ENCODE measurements around the gene APC2. TPM values are rescaled to one million over a fixed set of nuclear protein-coding genes. Genes with fewer than 3 reads are reported as not detected.

Gene APC2, protein sequence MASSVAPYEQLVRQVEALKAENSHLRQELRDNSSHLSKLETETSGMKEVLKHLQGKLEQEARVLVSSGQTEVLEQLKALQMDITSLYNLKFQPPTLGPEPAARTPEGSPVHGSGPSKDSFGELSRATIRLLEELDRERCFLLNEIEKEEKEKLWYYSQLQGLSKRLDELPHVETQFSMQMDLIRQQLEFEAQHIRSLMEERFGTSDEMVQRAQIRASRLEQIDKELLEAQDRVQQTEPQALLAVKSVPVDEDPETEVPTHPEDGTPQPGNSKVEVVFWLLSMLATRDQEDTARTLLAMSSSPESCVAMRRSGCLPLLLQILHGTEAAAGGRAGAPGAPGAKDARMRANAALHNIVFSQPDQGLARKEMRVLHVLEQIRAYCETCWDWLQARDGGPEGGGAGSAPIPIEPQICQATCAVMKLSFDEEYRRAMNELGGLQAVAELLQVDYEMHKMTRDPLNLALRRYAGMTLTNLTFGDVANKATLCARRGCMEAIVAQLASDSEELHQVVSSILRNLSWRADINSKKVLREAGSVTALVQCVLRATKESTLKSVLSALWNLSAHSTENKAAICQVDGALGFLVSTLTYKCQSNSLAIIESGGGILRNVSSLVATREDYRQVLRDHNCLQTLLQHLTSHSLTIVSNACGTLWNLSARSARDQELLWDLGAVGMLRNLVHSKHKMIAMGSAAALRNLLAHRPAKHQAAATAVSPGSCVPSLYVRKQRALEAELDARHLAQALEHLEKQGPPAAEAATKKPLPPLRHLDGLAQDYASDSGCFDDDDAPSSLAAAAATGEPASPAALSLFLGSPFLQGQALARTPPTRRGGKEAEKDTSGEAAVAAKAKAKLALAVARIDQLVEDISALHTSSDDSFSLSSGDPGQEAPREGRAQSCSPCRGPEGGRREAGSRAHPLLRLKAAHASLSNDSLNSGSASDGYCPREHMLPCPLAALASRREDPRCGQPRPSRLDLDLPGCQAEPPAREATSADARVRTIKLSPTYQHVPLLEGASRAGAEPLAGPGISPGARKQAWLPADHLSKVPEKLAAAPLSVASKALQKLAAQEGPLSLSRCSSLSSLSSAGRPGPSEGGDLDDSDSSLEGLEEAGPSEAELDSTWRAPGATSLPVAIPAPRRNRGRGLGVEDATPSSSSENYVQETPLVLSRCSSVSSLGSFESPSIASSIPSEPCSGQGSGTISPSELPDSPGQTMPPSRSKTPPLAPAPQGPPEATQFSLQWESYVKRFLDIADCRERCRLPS (N-terminal part only)
- total RNA-seq: under 1 TPM in 3 of 4 donors, not detected in 1; 0.17 to 0.22 (median 0.19) TPM

DNA sequence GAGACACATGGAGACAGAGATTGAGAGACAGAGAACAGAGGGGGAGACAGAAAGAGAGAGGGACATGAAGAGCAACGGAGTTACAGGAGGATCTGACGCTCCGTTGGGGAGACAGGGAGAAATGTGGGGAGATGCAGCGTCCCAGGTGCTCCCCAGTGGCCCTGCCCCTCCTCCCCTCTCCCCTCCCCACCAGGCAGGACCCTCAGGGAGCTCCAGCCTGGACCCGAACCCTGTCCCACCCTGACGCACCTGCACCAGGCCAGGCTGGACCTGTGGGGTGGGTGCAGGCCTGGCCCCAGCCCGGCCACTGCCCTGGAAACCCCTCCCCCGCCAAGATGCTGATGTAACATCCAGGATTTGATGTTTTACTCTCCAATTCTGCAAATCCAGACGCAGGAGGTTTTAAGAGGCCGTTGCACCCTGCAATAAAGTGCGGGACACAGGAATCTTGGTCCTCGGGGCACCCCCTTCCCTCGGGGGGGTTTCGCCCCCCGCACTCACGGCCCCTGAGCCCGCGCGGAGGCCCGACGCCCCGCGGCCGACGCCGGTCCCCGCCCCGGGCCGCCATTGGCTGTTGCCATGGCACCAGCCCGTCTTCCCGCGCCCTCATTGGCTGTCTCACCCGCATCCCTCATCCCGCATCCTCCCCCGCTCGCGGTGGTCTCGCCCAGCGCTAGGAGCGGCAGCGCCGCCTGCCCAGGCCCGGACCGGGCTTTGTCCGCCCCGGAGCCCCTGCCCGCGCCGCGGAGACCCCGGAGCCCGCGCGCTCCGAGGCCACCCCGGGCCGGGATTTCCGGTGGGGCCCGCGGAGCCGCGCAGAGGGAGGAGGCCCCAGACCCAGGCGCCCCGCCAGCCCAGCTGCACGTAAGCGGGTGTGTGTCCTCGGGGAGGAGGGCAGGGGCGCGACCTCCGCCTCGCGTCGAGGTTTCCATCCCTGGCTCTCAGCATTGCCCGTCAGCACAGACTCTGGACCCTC is at the start of gene APC2:
Gene APC2, plus strand, starts transcription at position 655 of the 976 bp plus-strand sequence. CDS start 2,881 bp downstream, outside the sequence.
- TF ChIP-seq, protein P1, sequence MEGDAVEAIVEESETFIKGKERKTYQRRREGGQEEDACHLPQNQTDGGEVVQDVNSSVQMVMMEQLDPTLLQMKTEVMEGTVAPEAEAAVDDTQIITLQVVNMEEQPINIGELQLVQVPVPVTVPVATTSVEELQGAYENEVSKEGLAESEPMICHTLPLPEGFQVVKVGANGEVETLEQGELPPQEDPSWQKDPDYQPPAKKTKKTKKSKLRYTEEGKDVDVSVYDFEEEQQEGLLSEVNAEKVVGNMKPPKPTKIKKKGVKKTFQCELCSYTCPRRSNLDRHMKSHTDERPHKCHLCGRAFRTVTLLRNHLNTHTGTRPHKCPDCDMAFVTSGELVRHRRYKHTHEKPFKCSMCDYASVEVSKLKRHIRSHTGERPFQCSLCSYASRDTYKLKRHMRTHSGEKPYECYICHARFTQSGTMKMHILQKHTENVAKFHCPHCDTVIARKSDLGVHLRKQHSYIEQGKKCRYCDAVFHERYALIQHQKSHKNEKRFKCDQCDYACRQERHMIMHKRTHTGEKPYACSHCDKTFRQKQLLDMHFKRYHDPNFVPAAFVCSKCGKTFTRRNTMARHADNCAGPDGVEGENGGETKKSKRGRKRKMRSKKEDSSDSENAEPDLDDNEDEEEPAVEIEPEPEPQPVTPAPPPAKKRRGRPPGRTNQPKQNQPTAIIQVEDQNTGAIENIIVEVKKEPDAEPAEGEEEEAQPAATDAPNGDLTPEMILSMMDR (IDR thresholded peaks at IDR 0.05; ENCODE audit: low read depth): no peak

DNA sequence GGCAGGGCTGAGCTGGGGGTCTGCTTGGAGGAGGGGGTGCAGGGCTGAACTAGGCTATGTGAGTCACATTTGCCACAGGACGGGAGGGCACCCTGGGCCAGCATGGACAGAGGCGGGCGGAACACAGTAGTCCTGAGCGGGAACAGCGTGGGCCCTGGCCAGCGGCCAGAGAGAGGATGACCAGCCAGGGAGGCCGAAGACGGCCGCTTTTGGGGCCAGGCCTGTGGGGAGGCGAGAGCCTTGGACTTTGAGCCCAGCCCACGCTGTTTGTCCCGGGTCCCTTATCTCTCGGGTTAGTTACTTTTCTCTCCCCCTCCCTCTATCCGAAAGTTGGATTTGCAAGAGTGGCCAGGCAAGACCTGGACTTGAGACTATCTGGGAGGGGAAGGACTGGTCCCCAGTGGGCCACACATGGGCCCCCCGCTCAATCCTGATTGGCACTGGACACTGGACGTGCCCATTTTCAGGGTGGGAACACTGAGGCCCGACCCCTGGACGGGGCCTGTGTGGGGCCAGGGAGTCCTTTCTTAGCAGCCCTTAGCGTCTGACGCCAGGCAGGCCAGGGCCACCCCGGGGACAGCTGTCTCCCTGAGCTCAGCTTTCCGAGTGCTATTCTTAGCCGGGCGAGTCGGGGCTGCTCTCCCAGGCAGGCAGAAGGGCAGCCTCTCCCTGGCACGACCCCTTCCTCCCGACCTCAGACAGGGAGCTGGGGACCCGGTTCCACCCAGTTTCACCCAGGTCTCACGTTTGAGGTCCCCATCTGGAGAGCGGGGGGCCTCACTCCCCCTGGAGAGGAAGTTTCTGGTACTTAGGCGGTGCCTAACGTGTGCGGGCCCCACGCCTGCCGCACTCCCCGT is 49.4 kb upstream of the APC2 start:
- TF ChIP-seq, protein P1 (IDR thresholded peaks at IDR 0.05; ENCODE audit: low read depth): no peak

DNA sequence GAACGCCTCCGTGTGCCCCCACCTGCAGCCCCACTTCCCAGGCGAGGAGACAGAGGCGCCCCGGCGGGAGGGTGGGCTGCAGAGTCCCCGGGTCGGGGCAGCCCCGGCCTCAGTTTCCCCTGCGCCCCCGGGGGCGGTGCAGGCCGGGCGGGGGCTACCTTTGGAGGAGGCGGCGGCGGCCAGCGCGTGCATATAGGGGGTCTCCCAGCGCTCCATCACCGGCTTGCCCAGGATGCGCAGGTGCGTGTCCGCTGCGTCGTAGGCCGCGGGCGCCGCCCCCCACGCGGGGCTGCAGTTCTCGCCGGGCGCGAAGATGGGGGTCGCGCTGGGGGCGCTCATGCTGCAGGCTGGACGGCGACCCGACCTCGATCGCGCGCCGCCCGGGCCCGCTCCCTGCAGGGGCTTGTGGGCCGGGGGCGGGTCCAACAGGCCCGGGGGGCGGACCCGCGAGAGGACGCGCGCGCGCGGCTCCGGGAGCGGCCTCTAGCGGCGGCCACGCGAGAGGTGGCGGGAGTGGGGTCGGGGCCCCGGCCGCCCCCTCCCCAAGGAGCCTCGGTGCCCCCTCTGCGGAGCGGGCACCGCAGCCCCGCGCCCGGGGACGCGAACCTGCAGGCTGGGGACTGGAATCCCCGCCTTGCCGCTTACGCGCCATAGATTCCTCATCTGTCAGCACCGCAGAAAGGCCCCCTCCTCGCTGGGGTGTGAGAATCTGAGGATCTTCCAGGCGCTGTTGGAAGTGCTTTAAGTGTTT is 48.6 kb upstream of the APC2 start, which contains the start of gene GAMT:
Gene GAMT, minus strand, starts transcription at position 405 of the 751 bp plus-strand sequence. Its CDS starts 66 bp downstream, at position 339.
- TF ChIP-seq, protein P1 (IDR thresholded peaks at IDR 0.05; ENCODE audit: low read depth): no peak

DNA sequence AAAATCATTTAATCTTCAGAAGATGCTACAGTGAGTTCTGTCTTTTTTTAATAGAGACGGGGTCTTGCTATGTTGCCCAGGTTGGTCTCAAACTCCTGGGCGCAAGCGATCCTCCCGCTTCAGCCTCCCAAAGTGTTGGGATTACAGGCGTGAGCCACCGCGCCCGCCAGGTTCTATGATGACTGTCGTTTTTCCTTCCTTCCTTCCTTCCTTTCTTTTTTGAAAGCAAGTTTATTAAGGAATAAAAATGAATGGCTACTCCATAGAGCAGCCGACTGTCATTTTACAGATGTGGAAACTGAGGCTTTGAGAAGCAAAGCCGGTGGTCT is 48.1 kb upstream of the APC2 start:
- TF ChIP-seq, protein P1 (IDR thresholded peaks at IDR 0.05; ENCODE audit: low read depth): no peak

DNA sequence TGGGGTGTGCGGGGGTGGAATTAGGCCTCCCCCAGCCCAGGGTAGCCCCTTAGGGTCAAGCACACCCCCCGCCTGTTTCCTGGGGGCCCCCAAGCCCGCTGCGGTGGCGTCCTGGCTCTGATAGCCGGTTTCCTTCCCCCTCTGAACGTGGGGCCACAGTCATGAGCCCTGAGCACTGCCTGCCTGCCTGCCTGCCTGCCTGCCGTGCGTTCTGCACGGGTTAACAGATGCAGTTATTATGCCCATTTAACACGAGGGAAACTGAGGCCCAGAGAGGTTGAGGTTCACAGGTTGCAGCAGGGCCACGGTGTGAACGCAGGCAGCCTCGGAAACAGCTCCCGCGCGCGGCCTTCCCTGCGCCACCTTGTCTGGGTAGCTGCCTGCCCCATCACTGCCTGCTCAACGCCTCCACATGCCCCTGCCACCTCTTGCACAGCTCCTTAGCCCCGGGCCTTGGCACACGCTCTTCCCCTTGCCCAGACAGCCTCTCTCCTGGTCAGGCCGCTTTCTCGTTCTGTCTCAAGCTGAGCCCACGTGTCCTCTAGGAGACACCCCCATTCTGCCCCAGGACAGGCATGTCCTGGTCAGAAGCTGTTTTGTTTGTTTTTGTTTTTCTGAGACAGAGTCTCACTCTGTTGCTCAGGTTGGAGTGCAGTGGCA is 47.4 kb upstream of the APC2 start:
- TF ChIP-seq, protein P1 (IDR thresholded peaks at IDR 0.05; ENCODE audit: low read depth): no peak

All from subcutaneous adipose tissue (tissue), 4 donors.